ENCODE results near the gene HPCA. TPM values are rescaled to one million over a fixed set of nuclear protein-coding genes. Genes with fewer than 3 reads are reported as not detected.
A peak's percentile ranks its signal among the peaks of the same experiment; 100 is the strongest.

HPCA gene
- total RNA-seq, 1 donor from 2014 or later: not detected

- peaks cover 10% of the 10 kb centered on the region for H3K27me3 Mint-ChIP-seq (ENCODE audit: unreplicated experiment)
These were observed 10.2 kb downstream of the HPCA start for GRCh38 chr1:32896451-32896850.

GRCh38 chr1:32897082-32898049 lies 11.1 kb downstream of the HPCA start:
- Mint-ChIP-seq H3K27ac (ENCODE audit: unreplicated experiment) (no peak overlapping the region), H3K27me3 (ENCODE audit: unreplicated experiment) (peaks cover 6% of the 10 kb centered on the region), H3K36me3 (ENCODE audit: unreplicated experiment) (no peaks in the 10 kb centered on the region), H3K4me1 (ENCODE audit: unreplicated experiment) (peaks cover 20% of the 10 kb centered on the region), H3K9me3 (ENCODE audit: unreplicated experiment) (no peaks in the 10 kb centered on the region), H3K4me3 (ENCODE audit: unreplicated experiment) (no peak overlapping the region)
- no peak for DNase-seq (ENCODE audit: extremely low spot score, unreplicated experiment)
- TF ChIP-seq, protein P1, sequence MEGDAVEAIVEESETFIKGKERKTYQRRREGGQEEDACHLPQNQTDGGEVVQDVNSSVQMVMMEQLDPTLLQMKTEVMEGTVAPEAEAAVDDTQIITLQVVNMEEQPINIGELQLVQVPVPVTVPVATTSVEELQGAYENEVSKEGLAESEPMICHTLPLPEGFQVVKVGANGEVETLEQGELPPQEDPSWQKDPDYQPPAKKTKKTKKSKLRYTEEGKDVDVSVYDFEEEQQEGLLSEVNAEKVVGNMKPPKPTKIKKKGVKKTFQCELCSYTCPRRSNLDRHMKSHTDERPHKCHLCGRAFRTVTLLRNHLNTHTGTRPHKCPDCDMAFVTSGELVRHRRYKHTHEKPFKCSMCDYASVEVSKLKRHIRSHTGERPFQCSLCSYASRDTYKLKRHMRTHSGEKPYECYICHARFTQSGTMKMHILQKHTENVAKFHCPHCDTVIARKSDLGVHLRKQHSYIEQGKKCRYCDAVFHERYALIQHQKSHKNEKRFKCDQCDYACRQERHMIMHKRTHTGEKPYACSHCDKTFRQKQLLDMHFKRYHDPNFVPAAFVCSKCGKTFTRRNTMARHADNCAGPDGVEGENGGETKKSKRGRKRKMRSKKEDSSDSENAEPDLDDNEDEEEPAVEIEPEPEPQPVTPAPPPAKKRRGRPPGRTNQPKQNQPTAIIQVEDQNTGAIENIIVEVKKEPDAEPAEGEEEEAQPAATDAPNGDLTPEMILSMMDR (IDR thresholded peaks at IDR 0.05): no peak

More at GRCh38 chr1:32896451-32896850, 10.2 kb downstream of the HPCA start:
- no peaks in the 10 kb centered on the region for H3K9me3 Mint-ChIP-seq (ENCODE audit: unreplicated experiment)
- H3K4me3 Mint-ChIP-seq (ENCODE audit: unreplicated experiment): no peak overlapping the region
- peaks cover 19% of the 10 kb centered on the region for H3K4me1 Mint-ChIP-seq (ENCODE audit: unreplicated experiment)
- no peaks in the 10 kb centered on the region for H3K36me3 Mint-ChIP-seq (ENCODE audit: unreplicated experiment)
- TF ChIP-seq, protein P1 (IDR thresholded peaks at IDR 0.05): no peak
- H3K27ac Mint-ChIP-seq (ENCODE audit: unreplicated experiment): no peak overlapping the region
- DNase-seq (ENCODE audit: extremely low spot score, unreplicated experiment): no peak

GRCh38 chr1:32898056-32898455 lies 11.8 kb downstream of the HPCA start:
- TF ChIP-seq, protein P1 (IDR thresholded peaks at IDR 0.05): no peak
- H3K27me3 Mint-ChIP-seq (ENCODE audit: unreplicated experiment): peaks cover 7% of the 10 kb centered on the region
- no peaks in the 10 kb centered on the region for H3K36me3 Mint-ChIP-seq (ENCODE audit: unreplicated experiment)
- no peaks in the 10 kb centered on the region for H3K9me3 Mint-ChIP-seq (ENCODE audit: unreplicated experiment)
- H3K4me3 Mint-ChIP-seq (ENCODE audit: unreplicated experiment): no peak overlapping the region
- no peak overlapping the region for H3K27ac Mint-ChIP-seq (ENCODE audit: unreplicated experiment)
- no peak for DNase-seq (ENCODE audit: extremely low spot score, unreplicated experiment)
- peaks cover 16% of the 10 kb centered on the region for H3K4me1 Mint-ChIP-seq (ENCODE audit: unreplicated experiment)

- Mint-ChIP-seq H3K4me1 (ENCODE audit: unreplicated experiment) (peaks cover 9% of the 10 kb centered on the region), H3K36me3 (ENCODE audit: unreplicated experiment) (no peaks in the 10 kb centered on the region), H3K9me3 (ENCODE audit: unreplicated experiment) (no peaks in the 10 kb centered on the region), H3K27me3 (ENCODE audit: unreplicated experiment) (peaks cover 7% of the 10 kb centered on the region), H3K4me3 (ENCODE audit: unreplicated experiment) (peak overlapping the region; percentile 26), H3K27ac (ENCODE audit: unreplicated experiment) (no peak overlapping the region)
- no peak for DNase-seq (ENCODE audit: extremely low spot score, unreplicated experiment)
- TF ChIP-seq, protein P1 (IDR thresholded peaks at IDR 0.05): no peak
These were observed 12.7 kb downstream of the HPCA start for GRCh38 chr1:32898958-32899357.

GRCh38 chr1:32899586-32900296 lies 13.4 kb downstream of the HPCA start:
- Mint-ChIP-seq H3K27ac (ENCODE audit: unreplicated experiment) (no peak overlapping the region), H3K27me3 (ENCODE audit: unreplicated experiment) (peaks cover 7% of the 10 kb centered on the region), H3K9me3 (ENCODE audit: unreplicated experiment) (no peaks in the 10 kb centered on the region), H3K4me1 (ENCODE audit: unreplicated experiment) (peaks cover 9% of the 10 kb centered on the region), H3K36me3 (ENCODE audit: unreplicated experiment) (no peaks in the 10 kb centered on the region), H3K4me3 (ENCODE audit: unreplicated experiment) (no peak overlapping the region)
- DNase-seq (ENCODE audit: extremely low spot score, unreplicated experiment): no peak
- TF ChIP-seq, protein P1 (IDR thresholded peaks at IDR 0.05): no peak
